NCI-H146 (cell line): ENCODE data around the gene SLC22A9.
"Not testable (repeated sequence)": the region's sequence is repeated elsewhere in the genome, so short reads cannot be mapped to it uniquely, and the experiment has no call there.

Source experiments
- DNase-seq: peaks from one replicate; lab custom pipeline; 2025; lab: John Stamatoyannopoulos, UW

SLC22A9 gene

DNA sequence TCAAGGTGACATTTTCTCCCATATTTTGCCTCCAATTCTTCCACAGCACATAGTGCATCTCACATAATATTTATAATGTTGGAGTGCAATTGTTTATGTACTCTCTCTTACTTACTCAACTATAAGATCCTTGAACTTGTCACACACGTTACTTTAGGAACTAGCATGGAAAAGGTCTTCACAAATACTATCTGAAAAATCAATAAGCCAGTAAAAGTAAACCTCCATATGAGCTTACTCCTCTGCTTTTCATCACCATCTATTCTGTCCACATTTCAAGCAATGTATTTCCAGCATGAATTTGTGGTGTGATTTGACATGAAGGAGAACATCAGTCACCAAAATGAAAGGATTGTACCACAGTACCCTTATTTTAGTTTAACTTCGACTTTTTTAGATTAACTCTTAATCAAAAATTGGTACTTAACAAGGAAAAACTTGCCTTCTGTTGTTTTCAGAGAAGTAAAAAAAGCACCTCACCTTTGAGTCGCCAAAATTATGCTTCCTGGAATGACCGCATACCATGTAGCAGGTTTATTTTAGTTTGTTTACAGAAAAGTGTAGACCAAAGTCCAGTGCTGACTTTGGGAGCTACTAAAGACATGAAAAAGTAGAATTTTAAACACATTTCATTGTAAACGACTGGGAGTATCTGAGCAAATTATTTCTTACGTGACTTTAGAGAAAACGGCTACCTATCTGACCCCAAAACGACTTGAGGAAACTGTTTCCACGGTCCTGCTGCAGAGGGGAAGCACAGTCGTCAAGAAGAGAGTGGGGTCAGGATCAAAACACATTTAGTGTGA is at the start of gene SLC22A9:
Gene SLC22A9, plus strand, starts transcription at position 621 of the 806 bp plus-strand sequence. CDS start 272 bp downstream, outside the sequence.
- no peak for DNase-seq

DNA sequence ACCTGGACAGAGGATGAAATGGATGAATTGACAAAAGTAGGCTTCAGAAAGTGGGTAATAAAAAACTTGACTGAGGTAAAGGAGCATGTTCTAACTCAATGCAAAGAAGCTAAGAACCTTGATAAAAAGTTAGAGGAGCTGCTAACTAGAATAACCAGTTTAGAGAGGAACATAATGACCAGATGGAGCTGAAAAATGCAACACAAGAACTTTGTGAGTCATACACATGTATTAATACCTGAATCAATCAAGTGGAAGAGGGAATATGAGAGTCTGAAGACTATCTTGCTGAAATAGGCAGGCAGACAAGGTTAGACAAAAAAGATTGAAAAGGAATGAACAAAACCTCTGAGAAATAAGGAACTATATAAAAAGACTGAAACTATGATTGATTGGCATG is 47.9 kb upstream of the SLC22A9 start:
- DNase-seq: no peak

DNA sequence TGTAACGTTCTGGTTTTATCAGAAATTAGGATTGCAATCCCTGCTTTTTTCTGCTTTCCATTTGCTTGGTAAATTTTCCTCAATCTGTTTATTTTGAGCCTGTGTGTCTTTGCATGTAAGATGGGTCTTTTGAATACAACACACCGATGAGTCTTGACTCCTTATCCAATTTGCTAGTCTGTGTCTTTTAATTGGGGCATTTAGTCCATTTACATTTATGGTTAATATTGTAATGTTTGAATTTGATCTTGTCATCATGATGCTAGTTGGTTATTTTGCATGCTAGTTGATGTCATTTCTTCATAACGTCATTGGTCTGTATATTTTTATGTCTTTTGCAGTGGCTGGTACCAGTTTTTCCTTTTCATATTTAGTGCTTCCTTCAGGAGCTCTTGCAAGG is 34.5 kb upstream of the SLC22A9 start:
- not testable (repeated sequence) for DNase-seq

DNA sequence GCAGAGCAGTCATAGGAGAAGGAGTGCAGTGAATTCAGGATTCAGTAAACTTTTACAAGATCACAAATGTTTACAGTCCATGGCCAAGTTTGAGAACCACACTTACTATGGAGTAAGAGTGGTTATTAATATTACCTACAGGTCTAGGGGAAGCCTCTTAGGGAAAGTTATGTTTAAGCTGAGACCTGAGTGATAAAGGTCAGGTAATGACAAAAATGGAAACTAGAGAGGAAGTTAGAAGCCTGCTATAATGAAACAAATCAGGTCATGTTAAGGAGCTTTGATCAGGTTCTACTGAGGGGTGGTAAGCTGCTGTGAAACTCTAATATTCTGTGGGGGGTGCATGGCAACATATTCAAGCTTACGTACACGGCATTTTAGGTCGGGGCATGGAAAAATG is 32.5 kb upstream of the SLC22A9 start:
- DNase-seq: no peak

DNA sequence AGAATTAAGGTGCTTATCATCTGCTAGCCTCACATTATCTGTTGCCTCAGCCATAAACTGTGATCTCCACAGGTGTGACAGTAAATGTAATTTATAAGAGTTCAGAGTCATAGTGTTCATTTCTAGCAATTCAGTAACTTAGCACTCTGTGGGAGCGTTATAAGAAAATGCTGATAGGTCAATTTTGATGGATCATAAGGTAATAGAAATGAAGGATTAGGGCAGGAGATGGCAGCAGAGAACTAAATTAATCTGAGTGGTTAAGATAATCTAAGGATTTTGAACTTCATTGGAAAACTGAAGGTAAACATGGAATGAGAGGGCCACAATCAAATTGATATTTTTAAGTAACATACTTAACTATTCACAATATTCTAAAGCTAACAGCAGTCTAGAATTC is 26.5 kb upstream of the SLC22A9 start:
- DNase-seq: no peak

DNA sequence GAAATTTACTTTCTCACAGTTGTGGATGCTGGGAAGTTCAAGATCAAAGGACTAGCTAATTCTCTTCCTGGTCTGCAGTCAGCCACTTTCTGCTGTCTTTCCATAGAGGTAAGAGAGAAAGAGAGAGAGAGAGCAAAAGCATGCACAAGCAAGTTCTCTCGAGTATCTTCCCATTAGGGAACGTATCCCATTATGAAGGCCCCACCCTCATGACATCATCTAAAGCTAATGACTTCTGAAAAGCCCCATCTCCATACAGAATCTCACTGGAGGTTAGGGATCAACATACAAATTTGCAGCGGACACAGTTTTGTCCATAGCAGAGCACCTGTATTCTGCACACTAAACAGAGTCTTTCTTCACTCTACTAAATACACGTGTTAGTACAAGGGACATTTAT is 17.4 kb upstream of the SLC22A9 start:
- DNase-seq: no peak

DNA sequence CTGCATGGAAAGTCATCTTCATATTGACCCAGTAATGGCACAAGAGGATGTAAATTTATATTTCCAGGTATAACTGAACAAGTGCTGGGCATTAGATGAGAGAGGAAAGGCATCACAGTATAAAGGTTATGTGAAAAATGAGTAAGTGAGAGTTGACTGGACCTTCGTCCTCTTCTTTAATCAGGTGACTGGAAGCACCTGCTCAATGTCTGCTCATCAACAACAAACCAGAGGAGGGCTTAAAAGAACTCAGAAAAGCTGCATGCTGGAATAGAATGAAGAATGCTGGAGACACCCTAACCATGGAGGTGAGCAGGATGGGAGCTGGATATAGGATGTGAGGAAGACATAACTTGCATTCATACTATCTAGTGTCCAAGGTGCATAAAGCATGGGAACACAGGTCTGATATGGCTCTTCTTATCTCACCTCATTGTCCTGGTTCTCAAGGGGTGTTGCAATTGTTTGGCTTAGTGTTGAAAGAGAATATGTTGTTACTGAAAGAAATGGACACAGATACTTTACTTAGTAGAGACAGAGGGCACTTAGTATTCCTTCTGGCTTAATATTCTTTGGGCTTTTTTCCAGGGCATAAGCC is 7.3 kb upstream of the SLC22A9 start:
- DNase-seq: no peak

DNA sequence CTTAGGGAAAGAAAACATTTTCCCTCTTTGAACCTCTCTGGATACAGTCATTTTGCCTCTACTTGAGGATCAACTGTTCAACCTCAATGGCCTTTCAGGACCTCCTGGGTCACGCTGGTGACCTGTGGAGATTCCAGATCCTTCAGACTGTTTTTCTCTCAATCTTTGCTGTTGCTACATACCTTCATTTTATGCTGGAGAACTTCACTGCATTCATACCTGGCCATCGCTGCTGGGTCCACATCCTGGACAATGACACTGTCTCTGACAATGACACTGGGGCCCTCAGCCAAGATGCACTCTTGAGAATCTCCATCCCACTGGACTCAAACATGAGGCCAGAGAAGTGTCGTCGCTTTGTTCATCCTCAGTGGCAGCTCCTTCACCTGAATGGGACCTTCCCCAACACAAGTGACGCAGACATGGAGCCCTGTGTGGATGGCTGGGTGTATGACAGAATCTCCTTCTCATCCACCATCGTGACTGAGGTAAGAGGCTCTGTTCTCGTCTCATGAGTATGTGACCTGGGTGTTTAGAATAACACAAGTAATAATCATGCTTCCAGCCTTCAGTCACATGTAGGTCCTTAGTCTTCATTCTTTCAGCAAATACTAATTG is 495 bp downstream of the SLC22A9 start:
- no peak for DNase-seq

DNA sequence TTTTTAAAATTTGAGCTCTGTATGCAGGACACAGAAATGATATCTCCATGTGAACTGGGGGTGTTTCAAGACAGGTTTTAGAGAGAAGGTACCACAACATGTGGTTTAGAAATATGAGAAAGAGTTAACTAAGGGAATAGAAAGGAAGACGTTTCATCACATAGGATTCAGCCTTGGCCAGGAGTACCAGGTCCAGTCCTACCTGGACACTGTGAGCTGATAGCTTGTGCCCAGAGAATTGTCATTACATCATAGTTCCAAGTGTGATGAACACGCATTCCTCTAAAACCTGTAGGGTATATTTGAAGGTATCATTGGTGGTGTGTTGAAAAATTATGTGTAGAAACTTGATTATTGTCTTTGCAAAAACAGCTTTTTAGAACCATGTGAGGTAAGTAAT is 1.8 kb downstream of the SLC22A9 start:
- no peak for DNase-seq

DNA sequence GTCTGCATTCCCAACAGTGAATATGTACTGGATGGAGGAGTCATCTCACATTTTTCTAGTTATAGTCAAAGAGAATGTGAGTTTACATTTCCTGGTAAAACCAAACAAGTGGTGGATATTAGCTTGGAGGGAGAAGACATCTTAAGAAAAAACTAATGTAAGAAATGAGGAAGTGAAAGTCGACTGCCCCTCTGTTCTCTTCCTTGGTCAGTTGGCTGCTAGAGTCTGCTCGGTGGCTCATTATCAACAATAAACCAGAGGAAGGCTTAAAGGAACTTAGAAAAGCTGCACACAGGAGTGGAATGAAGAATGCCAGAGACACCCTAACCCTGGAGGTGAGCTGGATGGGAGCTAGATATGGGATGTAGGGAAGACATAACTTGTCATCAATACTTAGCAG is 5.8 kb downstream of the SLC22A9 start:
- DNase-seq: no peak

DNA sequence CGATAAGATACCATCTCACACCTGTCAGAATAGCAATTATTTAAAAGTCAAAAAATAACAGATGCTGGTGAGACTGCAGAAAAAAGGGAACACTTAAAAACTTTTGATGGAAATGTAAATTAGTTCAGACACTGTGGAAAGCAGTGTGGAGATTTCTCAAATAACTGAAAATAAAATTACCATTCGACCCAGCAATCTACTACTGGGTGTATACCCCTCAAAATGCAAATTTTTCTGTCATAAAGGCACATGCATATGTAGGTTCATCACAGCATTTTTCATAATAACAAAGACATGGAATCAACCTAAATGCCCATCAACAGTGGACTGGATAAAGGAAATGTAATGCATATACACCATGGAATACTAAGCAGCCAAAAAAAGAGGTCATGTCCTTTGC is 10.5 kb downstream of the SLC22A9 start:
- no peak for DNase-seq

DNA sequence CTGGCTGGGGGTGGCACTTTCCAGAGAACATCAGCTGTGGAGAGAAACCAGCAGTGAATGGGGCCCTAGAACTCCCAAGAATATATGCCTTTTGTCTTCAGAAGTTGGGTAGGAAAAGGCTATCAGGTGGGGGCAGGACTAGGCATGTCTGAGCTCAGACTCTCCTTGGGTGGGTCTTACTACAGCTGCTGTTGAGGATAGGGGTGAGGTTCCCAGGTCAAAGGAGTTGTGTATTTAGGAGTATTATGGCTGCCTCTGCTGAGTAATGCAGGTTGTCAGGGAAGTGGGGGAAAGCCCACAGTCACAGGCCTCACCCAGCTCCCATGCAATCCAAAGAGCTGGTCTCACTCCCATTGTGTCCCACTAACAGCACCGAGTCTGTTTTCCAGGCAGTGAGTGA is 26.1 kb downstream of the SLC22A9 start:
- DNase-seq: no peak

DNA sequence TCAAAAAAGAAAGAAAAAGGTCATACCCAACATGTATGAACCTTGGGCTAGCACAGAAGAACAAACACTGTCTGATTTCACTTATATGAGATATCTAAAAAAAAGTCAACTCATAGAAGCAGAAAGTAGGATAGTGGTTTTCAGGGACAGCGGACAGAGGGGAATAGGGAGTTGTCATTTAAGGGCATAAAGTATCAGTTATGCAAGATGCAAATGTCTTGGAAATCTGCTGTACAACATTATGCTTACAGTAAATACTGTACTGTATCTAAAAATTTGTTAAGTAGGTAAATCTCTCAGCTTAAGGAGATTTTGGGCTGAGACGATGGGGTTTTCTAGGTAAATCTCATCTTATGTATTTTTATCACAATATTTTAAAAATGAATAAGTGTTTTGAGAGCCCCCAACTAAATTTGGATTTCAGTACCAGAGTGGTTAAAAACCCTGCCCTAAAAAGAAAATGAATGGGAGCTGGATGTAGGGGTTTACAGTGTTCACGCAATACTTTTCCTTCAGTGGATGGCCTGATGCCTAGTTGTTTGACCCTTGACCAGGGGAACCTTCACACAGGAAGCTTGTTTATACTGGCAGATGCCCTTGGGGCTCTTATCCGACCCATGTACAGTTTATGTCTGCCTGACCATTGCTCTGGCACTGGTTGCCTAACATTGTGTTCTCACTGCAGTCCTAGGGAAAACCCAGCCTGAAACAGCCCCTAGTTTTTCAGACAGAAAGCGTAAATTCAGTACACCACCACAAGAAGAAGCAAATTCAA is 34.8 kb downstream of the SLC22A9 start:
- DNase-seq: no peak

DNA sequence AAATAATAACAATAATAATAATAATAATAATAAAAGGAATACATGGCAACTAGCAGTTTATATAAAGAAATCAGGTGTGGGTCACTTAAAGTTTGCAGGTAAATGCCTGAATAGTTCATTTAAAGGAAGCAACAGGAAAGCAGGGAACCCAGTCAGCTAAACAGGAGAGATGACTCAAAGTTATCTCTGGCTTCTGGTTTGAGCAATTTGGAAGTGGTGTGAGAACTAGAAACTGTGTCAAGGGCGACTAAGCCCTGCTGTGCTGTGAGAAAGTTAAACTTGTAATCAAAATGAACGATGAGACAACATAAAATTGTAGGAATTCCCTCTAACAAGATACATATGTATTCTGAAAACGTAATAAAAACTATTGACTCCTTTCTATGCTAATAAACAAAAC is 35.5 kb downstream of the SLC22A9 start:
- DNase-seq: no peak

DNA sequence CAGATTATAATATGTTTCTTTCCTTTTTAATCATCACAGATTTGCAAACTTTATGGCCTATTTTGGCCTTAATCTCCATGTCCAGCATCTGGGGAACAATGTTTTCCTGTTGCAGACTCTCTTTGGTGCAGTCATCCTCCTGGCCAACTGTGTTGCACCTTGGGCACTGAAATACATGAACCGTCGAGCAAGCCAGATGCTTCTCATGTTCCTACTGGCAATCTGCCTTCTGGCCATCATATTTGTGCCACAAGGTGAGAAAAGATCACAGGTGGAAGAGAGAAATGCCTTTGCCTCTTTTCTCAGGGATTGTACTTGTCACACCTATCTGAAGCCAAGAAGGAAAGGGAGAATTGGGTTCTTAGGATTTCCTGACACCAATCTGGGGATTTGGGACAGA is 36.9 kb downstream of the SLC22A9 start:
- DNase-seq: no peak

DNA sequence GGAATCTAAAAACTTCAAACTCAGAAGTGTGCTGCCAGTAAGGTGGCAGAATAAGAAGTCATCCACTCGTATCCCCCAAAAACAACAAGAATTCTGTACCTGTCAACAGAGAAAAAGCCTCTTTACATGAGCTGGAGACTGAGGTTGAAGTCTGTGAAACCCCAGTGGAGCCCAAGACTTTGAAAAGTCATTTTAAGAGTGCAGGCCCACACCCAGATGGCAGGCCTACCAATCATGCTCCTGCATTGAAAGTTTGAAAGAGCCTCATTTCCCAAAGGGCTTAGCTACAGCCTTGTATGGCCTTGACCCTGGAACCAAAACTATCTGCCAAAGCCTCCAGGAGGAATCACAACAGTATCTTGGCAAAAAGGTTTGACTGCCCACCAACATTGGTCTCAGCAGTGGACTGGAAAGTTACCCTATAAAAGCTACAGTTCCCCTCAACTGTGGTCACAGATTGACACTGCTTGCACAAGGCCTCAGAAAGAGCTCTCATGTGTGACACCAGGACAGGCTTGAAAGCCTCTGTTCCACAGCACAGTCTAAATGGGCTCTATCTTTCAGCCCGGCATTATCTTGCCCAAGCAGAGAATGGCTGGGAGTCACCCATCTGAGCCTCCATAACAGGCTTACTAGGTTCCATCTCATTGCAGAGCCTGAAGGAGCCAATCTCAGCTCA is 47.7 kb downstream of the SLC22A9 start:
- no peak for DNase-seq

DNA sequence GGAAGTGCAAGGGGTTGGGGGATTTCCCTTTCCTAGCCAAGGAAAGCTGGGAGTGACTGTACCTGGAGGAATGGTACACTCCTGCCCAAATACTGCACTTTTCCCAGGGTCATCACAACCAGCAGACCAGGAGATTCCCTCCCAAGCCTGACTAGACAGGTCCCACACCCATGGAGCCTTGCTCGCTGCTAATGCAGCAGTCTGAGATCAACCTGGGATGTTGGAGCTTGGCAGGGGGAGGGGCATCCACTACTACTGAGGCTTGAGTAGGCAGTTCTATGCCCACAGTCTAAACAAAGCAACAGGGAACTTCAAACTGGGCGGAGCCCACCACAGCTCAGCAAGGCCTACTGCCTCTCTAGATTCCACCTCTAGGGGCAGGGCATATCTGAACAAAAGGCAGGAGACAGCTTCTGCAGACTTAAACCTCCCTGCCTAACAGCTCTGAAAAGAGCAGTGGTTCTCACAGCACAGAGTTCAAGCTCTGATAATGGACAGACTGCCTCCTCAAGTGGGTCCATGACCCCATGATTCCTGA is 58.5 kb downstream of the SLC22A9 start:
- no peak for DNase-seq

DNA sequence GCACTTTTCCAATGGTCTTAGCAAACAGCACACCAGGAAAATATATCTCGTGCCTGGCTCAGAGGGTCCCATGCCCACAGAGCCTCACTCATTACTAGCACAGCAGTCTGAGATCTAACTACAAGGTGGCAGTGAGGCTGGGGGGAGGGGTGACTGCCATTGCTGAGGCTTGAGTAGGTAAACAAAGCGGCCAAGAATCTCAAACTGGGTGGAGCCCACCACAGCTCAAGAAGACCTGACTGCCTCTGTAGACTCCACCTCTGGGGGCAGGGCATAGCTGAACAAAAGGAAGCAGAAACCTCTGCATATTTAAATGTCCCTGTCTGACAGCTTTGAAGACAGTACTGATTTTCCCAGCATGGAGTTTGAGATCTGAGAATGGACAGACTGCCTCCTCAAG is 61.1 kb downstream of the SLC22A9 start:
- DNase-seq: not testable (repeated sequence)

DNA sequence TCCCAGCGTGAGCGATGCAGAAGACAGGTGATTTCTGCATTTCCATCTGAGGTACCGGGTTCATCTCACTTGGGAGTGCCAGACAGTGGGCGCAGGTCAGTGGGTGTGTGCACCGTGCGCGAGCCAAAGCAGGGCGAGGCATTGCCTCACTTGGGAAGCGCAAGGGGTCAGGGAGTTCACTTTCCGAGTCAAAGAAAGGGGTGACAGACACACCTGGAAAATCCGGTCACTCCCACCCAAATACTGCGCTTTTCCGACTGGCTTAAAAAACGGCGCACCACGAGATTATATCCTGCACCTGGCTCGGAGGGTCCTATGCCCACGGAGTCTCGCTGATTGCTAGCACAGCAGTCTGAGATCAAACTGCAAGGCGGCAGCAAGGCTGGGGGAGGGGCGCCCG is 65.8 kb downstream of the SLC22A9 start:
- not testable (repeated sequence) for DNase-seq

DNA sequence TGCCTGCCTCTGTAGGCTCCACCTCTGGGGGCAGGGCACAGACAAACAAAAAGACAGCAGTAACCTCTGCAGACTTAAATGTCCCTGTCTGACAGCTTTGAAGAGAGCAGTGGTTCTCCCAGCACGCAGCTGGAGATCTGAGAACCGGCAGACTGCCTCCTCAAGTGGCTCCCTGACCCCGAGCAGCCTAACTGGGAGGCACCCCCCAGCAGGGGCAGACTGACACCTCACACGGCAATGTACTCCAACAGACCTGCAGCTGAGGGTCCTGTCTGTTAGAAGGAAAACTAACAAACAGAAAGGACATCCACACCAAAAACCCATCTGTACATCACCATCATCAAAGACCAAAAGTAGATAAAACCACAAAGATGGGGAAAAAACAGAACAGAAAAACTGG is 66.2 kb downstream of the SLC22A9 start:
- DNase-seq: not testable (repeated sequence)

DNA sequence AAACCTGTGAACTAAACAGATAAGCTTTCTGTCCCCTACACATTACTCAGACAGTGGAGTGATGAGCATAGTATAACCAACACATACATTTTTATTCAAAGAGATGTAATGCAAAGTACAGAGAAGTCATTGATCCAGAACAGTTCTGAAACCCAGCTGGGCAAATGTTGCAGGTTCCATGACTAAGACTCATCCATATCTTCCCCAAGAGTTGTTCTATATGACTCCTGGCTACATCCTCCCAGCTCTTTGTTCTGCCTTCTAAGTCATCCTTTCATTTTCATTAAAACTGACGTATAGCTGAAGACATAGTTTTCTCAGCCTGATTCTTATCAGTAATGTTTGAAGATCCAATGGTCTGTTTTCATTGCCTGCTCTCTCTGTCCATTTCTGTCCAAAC is 74.1 kb downstream of the SLC22A9 start:
- DNase-seq: no peak

DNA sequence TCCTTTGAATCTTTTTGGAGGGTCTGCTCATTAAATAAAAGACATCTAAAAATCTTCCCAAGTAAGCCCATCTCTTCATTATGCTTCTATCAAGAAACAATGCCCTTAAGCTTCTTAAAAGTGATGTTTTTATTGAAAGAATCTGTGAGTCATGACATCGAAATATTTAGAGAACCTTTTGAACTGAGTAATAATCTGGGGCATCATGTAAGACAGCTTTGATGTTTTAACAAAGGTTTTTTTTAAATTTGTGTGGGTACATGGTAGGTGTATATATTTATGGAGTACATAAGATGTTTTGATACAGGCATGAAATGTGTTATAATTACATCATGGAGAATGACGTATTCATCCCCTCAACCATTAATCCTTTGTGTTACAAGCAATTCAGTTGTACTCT is 74.6 kb downstream of the SLC22A9 start:
- no peak for DNase-seq
